GM19452 (cell line): ENCODE data around the gene CAMKK1.

Source experiments
- ATAC-seq: cut with Tn5 transposase; IDR thresholded peaks from one replicate; pipeline ENCODE4 v1.9.1; 2021; ENCODE audit not compliant: unreplicated experiment

The CAMKK1 gene

GRCh38 chr17:3815122-3815521 is 77.7 kb downstream of the CAMKK1 start:
- ATAC-seq: no peak

GRCh38 chr17:3814361-3814760 is 78.5 kb downstream of the CAMKK1 start:
- no peak for ATAC-seq

GRCh38 chr17:3813171-3813570 is 79.7 kb downstream of the CAMKK1 start:
- ATAC-seq: no peak

- ATAC-seq: no peak
These were observed 80.1 kb downstream of the CAMKK1 start for GRCh38 chr17:3812771-3813170.

GRCh38 chr17:3812284-3812683 is 80.6 kb downstream of the CAMKK1 start:
- no peak for ATAC-seq
